Omental fat pad (tissue), 4 donors: ENCODE data around the gene LRRC3C. TPM values are rescaled to one million over a fixed set of nuclear protein-coding genes. Genes with fewer than 3 reads are reported as not detected.
"Not testable (repeated sequence)": the region's sequence is repeated elsewhere in the genome, so short reads cannot be mapped to it uniquely, and the experiment has no call there.

Source experiments
- ATAC-seq: fragments of 150-250 bp; one replicate; pipeline ENCODE4 v1.9.1; 2016; ENCODE audit warnings: mild to moderate bottlenecking, moderate library complexity; ENCODE audit not compliant: low FRiP score
- DNase-seq: peaks from one replicate; pipeline ENCODE4 v3.0.0-alpha.2; 2019; ENCODE audit warnings: low spot score
- CTCF ChIP-seq, 3 donors: fragments of 450-650 bp; IDR thresholded peaks; one replicate each; pipeline ENCODE4 v1.5.1; 2016 to 2017; ENCODE audit warnings: antibody characterized with exemption in 3 of 3, mild to moderate bottlenecking in 3 of 3, moderate library complexity in 2 of 3
- total RNA-seq, 4 donors: library from RNA; depleted of rRNA; stranded (reverse); fragments of >200 nt; gene quantifications; one replicate each; pipeline ENCODE4 v1.1.0, GENCODE V29; 2016

Gene LRRC3C
- total RNA-seq, 4 donors from 2014 or later: not detected

GRCh38 chr17:39939588-39940419, 12.3 kb downstream of the LRRC3C start:
- ATAC-seq: peak; percentile 20

GRCh38 chr17:39943702-39944392, 16.3 kb downstream of the LRRC3C start:
- no peak for ATAC-seq
- TF ChIP-seq CTCF (IDR thresholded peaks at IDR 0.05): no peak
- DNase-seq: no peak

More at GRCh38 chr17:39939588-39940419, 12.3 kb downstream of the LRRC3C start:
- no peak for DNase-seq
- TF ChIP-seq CTCF (IDR thresholded peaks at IDR 0.05): no peak

GRCh38 chr17:39944393-39944711, 16.8 kb downstream of the LRRC3C start:
- no peak for TF ChIP-seq CTCF (IDR thresholded peaks at IDR 0.05)
- ATAC-seq (no peak), DNase-seq (no peak)

- no peak for DNase-seq
- no peak for TF ChIP-seq CTCF (IDR thresholded peaks at IDR 0.05)
These were observed 19.2 kb downstream of the LRRC3C start for GRCh38 chr17:39946551-39947330.

GRCh38 chr17:39948489-39948828, 20.9 kb downstream of the LRRC3C start:
- ATAC-seq, DNase-seq: not testable (repeated sequence)

More at GRCh38 chr17:39946551-39947330, 19.2 kb downstream of the LRRC3C start:
- no peak for ATAC-seq

- DNase-seq: no peak
These were observed 21.5 kb downstream of the LRRC3C start for GRCh38 chr17:39949028-39949427.

More at GRCh38 chr17:39949028-39949427, 21.5 kb downstream of the LRRC3C start:
- no peak for ATAC-seq
- TF ChIP-seq CTCF (IDR thresholded peaks at IDR 0.05): no peak
